Motor neuron (in vitro differentiated cells): ENCODE results near the gene SLC30A9. TPM values are rescaled to one million over a fixed set of nuclear protein-coding genes. Genes with fewer than 3 reads are reported as not detected.
A peak's percentile ranks its signal among the peaks of the same experiment; 100 is the strongest.

ENCODE experiments used
- ATAC-seq, 8 experiments: fragments of 200-7000 bp; cut with Tn5 transposase; replicated peaks in 6 of 8; 2 replicates each; pipeline ENCODE4 v1.8.0; 2021; ENCODE audit warnings: mild to moderate bottlenecking in 8 of 8, moderate library complexity in 8 of 8
- H3K27ac ChIP-seq, 2 donors: fragments of 250-450 bp; sonication (Bioruptor Pico); 2 replicates each; pipeline ENCODE4 v1.9.0; 2021; ENCODE audit warnings: antibody characterized with exemption in 2 of 2, mild to moderate bottlenecking in 2 of 2, moderate library complexity in 1 of 2
- H3K4me1 ChIP-seq, 2 donors: fragments of 250-450 bp; sonication (Bioruptor Pico); replicated peaks in 1 of 2; 2 replicates each; pipeline ENCODE4 v1.6.1; 2021; ENCODE audit warnings: antibody characterized with exemption in 2 of 2, mild to moderate bottlenecking in 2 of 2, moderate library complexity in 1 of 2
- H3K4me3 ChIP-seq, 5 donors: fragments of 250-450 bp; sonication (Bioruptor Pico); 2 replicates each; pipeline ENCODE4 v1.9.0; 2021; ENCODE audit warnings: antibody characterized with exemption in 5 of 5, mild to moderate bottlenecking in 5 of 5, moderate library complexity in 4 of 5
- WGBS, 10 experiments: fragments of 450-650 bp; shearing (Covaris generic); methylation state at CpG; one replicate each; pipeline ENCODE4 v1.0.0; 2022; 5-methylcytosine and 5-hydroxymethylcytosine counted together
- in situ Hi-C, 9 experiments: fragments of 400-800 bp; cut with MboI; loops; one replicate each; pipeline ENCODE4 v1.15.0; 2021; ENCODE audit warnings: low sequenced_read_pairs in 9 of 9, low pct_unique_long_range_greater_than_20kb in 2 of 9; ENCODE audit not compliant: unreplicated experiment in 9 of 9
- total RNA-seq, 8 experiments: library from RNA; unstranded; fragments of 300-600 nt; gene quantifications; 2 replicates each; pipeline versions ENCODE4 v1.2.3 to v1.2.4, GENCODE V29; 2022

Gene SLC30A9
- total RNA-seq = 10 to 100 TPM; 37.1 to 67.5 (median 53.6) TPM

- in situ Hi-C loops = no loop called here
- peak within 1 kb of the TSS; percentile 86 to 97 for H3K27ac ChIP-seq
- ATAC-seq = peak; percentile 96 to 99 (median 98)
- H3K4me3 ChIP-seq = peak within 1 kb of the TSS; percentile 66 to 98 (median 81)
- peaks cover 13 to 25% of the 10 kb centered on the region in 2 donors for H3K4me1 ChIP-seq
- WGBS, 10 experiments = 0 to 1% (median 0%) methylated on average over 1 to 28 of the region's 64 CpGs; no CpG with 5 or more reads in 1 of the 10 experiments
These were observed at the start of gene SLC30A9 for GRCh38 chr4:41990365-41991111. Gene SLC30A9, plus strand, starts transcription at chr4:41990530. Its CDS starts 122 bp downstream, at chr4:41990652.

GRCh38 chr4:41940834-41941233, 49.5 kb upstream of the SLC30A9 start:
- peaks cover 6 to 23% of the 10 kb centered on the region in 2 donors for H3K4me1 ChIP-seq
- ATAC-seq = no peak
- no peak overlapping the region for H3K4me3 ChIP-seq
- in situ Hi-C loops = no loop called here
- H3K27ac ChIP-seq = no peak overlapping the region

- H3K4me1 ChIP-seq = no peaks in the 10 kb centered on the region
- no peak overlapping the region for H3K4me3 ChIP-seq
- H3K27ac ChIP-seq = no peak overlapping the region
- WGBS, 10 experiments = 79 to 100% (median 98%) methylated on average over 1 to 2 of the region's 2 CpGs
- in situ Hi-C loops = no loop called here
- no peak for ATAC-seq
These were observed 46.8 kb upstream of the SLC30A9 start for GRCh38 chr4:41943506-41943905.

GRCh38 chr4:41944089-41944488, 46.2 kb upstream of the SLC30A9 start:
- Histone ChIP-seq H3K27ac (no peak overlapping the region), H3K4me3 (no peak overlapping the region), H3K4me1 (no peaks in the 10 kb centered on the region)
- in situ Hi-C loops = no loop called here
- ATAC-seq = no peak

- in situ Hi-C loops = no loop called here
- 33 to 100% (median 75%) methylated on average over 1 to 3 of the region's 3 CpGs for WGBS, 10 experiments
- peaks cover 0 to 2% of the 10 kb centered on the region in 2 donors for H3K4me1 ChIP-seq
- no peak overlapping the region for H3K4me3 ChIP-seq
- ATAC-seq = peak in 1 of 8 experiments; percentile 26
- H3K27ac ChIP-seq = no peak overlapping the region
These were observed 40.8 kb upstream of the SLC30A9 start for GRCh38 chr4:41949531-41949930.

- no peak overlapping the region for H3K4me3 ChIP-seq
- WGBS, 10 experiments = 29 to 87% (median 48%) methylated on average over 1 of the region's 1 CpG; no CpG with 5 or more reads in 4 of the 10 experiments
- no peak for ATAC-seq
- in situ Hi-C loops = no loop called here
- peaks cover 0 to 21% of the 10 kb centered on the region in 2 donors for H3K4me1 ChIP-seq
- H3K27ac ChIP-seq = no peak overlapping the region
These were observed 32.7 kb upstream of the SLC30A9 start for GRCh38 chr4:41957634-41958033.

- 97 to 100% methylated on average over 2 to 4 of the region's 4 CpGs; no CpG with 5 or more reads in 8 of the 10 experiments for WGBS, 10 experiments
- H3K27ac ChIP-seq = no peak overlapping the region
- no peak for ATAC-seq
- H3K4me1 ChIP-seq = peaks cover 0 to 21% of the 10 kb centered on the region in 2 donors
- in situ Hi-C loops = no loop called here
- H3K4me3 ChIP-seq = no peak overlapping the region
These were observed 27.2 kb upstream of the SLC30A9 start for GRCh38 chr4:41963105-41963504.

GRCh38 chr4:41964401-41964800, 25.9 kb upstream of the SLC30A9 start:
- in situ Hi-C loops = no loop called here
- peaks cover 0 to 14% of the 10 kb centered on the region in 2 donors for H3K4me1 ChIP-seq
- ATAC-seq = no peak
- no peak overlapping the region for H3K4me3 ChIP-seq
- 78 to 100% (median 100%) methylated on average over 1 of the region's 1 CpG for WGBS, 10 experiments
- no peak overlapping the region for H3K27ac ChIP-seq

- Histone ChIP-seq H3K4me3 (no peak overlapping the region), H3K4me1 (no peaks in the 10 kb centered on the region), H3K27ac (no peak overlapping the region)
- no peak for ATAC-seq
- in situ Hi-C loops = no loop called here
- WGBS, 10 experiments = 90 to 100% (median 95%) methylated on average over 1 to 2 of the region's 2 CpGs; no CpG with 5 or more reads in 3 of the 10 experiments
These were observed 22.9 kb upstream of the SLC30A9 start for GRCh38 chr4:41967392-41967791.

GRCh38 chr4:41969671-41970070, 20.7 kb upstream of the SLC30A9 start:
- H3K4me1 ChIP-seq = no peaks in the 10 kb centered on the region
- H3K27ac ChIP-seq = no peak overlapping the region
- H3K4me3 ChIP-seq = no peak overlapping the region
- ATAC-seq = no peak
- in situ Hi-C loops = no loop called here

GRCh38 chr4:41975341-41975740, 15.0 kb upstream of the SLC30A9 start:
- Histone ChIP-seq H3K27ac (no peak overlapping the region), H3K4me3 (no peak overlapping the region), H3K4me1 (no peaks in the 10 kb centered on the region)
- WGBS, 10 experiments = 0 to 100% (median 76%) methylated on average over 1 of the region's 1 CpG; no CpG with 5 or more reads in 4 of the 10 experiments
- ATAC-seq = no peak
- in situ Hi-C loops = no loop called here

- no peak for ATAC-seq
- WGBS, 10 experiments = 45 to 91% (median 73%) methylated on average over 1 of the region's 1 CpG
- Histone ChIP-seq H3K27ac (no peak overlapping the region), H3K4me1 (no peaks in the 10 kb centered on the region), H3K4me3 (no peak overlapping the region)
- in situ Hi-C loops = no loop called here
These were observed 13.4 kb upstream of the SLC30A9 start for GRCh38 chr4:41976775-41977516.

GRCh38 chr4:41977709-41978108, 12.6 kb upstream of the SLC30A9 start:
- H3K4me3 ChIP-seq = no peak overlapping the region
- WGBS, 10 experiments = 27 to 100% (median 50%) methylated on average over 1 to 3 of the region's 3 CpGs; no CpG with 5 or more reads in 1 of the 10 experiments
- no peak overlapping the region for H3K27ac ChIP-seq
- H3K4me1 ChIP-seq = no peaks in the 10 kb centered on the region
- in situ Hi-C loops = no loop called here
- ATAC-seq = no peak
